Inflammatory macrophage treated with lipopolysaccharide for 4 hours (primary cell): ENCODE data around the gene ARMC3.
A peak's percentile ranks its signal among the peaks of the same experiment; 100 is the strongest.

Experiments
- DNase-seq: peaks from one replicate; pipeline ENCODE4 v3.0.0-alpha.2; 2020

Gene ARMC3

GRCh38 chr10:22931948-22932347 lies 4.1 kb downstream of the ARMC3 start:
- DNase-seq = no peak

GRCh38 chr10:22932626-22933370 lies 4.9 kb downstream of the ARMC3 start:
- no peak for DNase-seq

- no peak for DNase-seq
These were observed 6.9 kb downstream of the ARMC3 start for GRCh38 chr10:22934726-22935125.

- DNase-seq = no peak
These were observed 14.6 kb downstream of the ARMC3 start for GRCh38 chr10:22942437-22942836.

GRCh38 chr10:22945934-22946673 lies 18.3 kb downstream of the ARMC3 start:
- no peak for DNase-seq

- DNase-seq = no peak
These were observed 27.1 kb downstream of the ARMC3 start for GRCh38 chr10:22954970-22955369.

- no peak for DNase-seq
These were observed 30.5 kb downstream of the ARMC3 start for GRCh38 chr10:22958338-22958737.

GRCh38 chr10:22959292-22959691 lies 31.4 kb downstream of the ARMC3 start:
- no peak for DNase-seq

GRCh38 chr10:22959950-22960349 lies 32.1 kb downstream of the ARMC3 start:
- no peak for DNase-seq

GRCh38 chr10:22962817-22963216 lies 35.0 kb downstream of the ARMC3 start:
- no peak for DNase-seq

GRCh38 chr10:22969704-22970103 lies 41.9 kb downstream of the ARMC3 start:
- DNase-seq = no peak

GRCh38 chr10:22976534-22976933 lies 48.7 kb downstream of the ARMC3 start:
- no peak for DNase-seq

GRCh38 chr10:22977751-22978150 lies 49.9 kb downstream of the ARMC3 start:
- DNase-seq = no peak

- DNase-seq = no peak
These were observed 50.4 kb downstream of the ARMC3 start for GRCh38 chr10:22978287-22978686.

GRCh38 chr10:22978918-22979317 lies 51.1 kb downstream of the ARMC3 start:
- DNase-seq = no peak

GRCh38 chr10:22980822-22981221 lies 53.0 kb downstream of the ARMC3 start:
- DNase-seq = no peak

- DNase-seq = peak; percentile 49
These were observed 56.2 kb downstream of the ARMC3 start for GRCh38 chr10:22984066-22984465.

- peak; percentile 47 for DNase-seq
These were observed 59.1 kb downstream of the ARMC3 start for GRCh38 chr10:22986771-22987542.

GRCh38 chr10:22988581-22989360 lies 60.9 kb downstream of the ARMC3 start:
- peak; percentile 67 for DNase-seq

GRCh38 chr10:22990443-22990842 lies 62.6 kb downstream of the ARMC3 start:
- DNase-seq = no peak

GRCh38 chr10:22992075-22992474 lies 64.2 kb downstream of the ARMC3 start:
- no peak for DNase-seq

- DNase-seq = no peak
These were observed 64.8 kb downstream of the ARMC3 start for GRCh38 chr10:22992621-22993020.

- no peak for DNase-seq
These were observed 65.5 kb downstream of the ARMC3 start for GRCh38 chr10:22993314-22993713.
